HEK293T (cell line): ENCODE results near the gene MIGA2.

Experiments used
- CTCF ChIA-PET: fragments of 350-600 bp; formaldehyde crosslinking; extraction: SDS; loops from one replicate; lab custom pipeline; 2021; ENCODE audit warnings: antibody characterized with exemption, inconsistent platforms; lab: Yijun Ruan, JAX
- POLR2A ChIA-PET: fragments of 350-600 bp; formaldehyde crosslinking; extraction: SDS; loops from one replicate; lab custom pipeline; 2020; ENCODE audit warnings: antibody characterized with exemption, inconsistent platforms; lab: Yijun Ruan, JAX
- DNase-seq: peaks from one replicate; pipeline ENCODE4 v3.0.0; 2012; ENCODE audit warnings: mixed read lengths; ENCODE audit errors: extremely low spot score
- ARNT ChIP-seq: fragments of 450-650 bp; IDR thresholded peaks from 2 replicates; pipeline ENCODE4 v1.6.1; 2017; ENCODE audit warnings: mild to moderate bottlenecking
- BHLHE40 ChIP-seq: fragments of 450-650 bp; IDR thresholded peaks from 2 replicates; pipeline ENCODE4 v1.6.1; 2016; ENCODE audit warnings: mild to moderate bottlenecking, moderate library complexity, borderline replicate concordance
- CTBP1 ChIP-seq: fragments of 450-650 bp; IDR thresholded peaks from 2 replicates; pipeline ENCODE4 v1.6.1; 2016; ENCODE audit warnings: borderline replicate concordance
- ELF4 ChIP-seq: fragments of 450-650 bp; IDR thresholded peaks from 2 replicates; pipeline ENCODE4 v1.6.1; 2017; ENCODE audit warnings: antibody characterized with exemption
- FOXA1 ChIP-seq: fragments of 450-650 bp; IDR thresholded peaks from 2 replicates; pipeline ENCODE4 v1.6.1; 2016; ENCODE audit warnings: mild to moderate bottlenecking
- FOXK2 ChIP-seq: fragments of 450-650 bp; IDR thresholded peaks from 2 replicates; pipeline ENCODE4 v1.6.1; 2016; ENCODE audit warnings: mild to moderate bottlenecking
- FOXM1 ChIP-seq: fragments of 450-650 bp; IDR thresholded peaks from 2 replicates; pipeline ENCODE4 v1.6.1; 2017; ENCODE audit warnings: mild to moderate bottlenecking, borderline replicate concordance
- HDGF ChIP-seq: fragments of 450-650 bp; IDR thresholded peaks from 2 replicates; pipeline ENCODE4 v1.6.1; 2017; ENCODE audit warnings: antibody characterized with exemption, borderline replicate concordance
- L3MBTL2 ChIP-seq: fragments of 450-650 bp; conservative IDR thresholded peaks from 2 replicates; pipeline ENCODE4 v1.6.1; 2016; ENCODE audit warnings: mild to moderate bottlenecking
- LEF1 ChIP-seq: fragments of 450-650 bp; IDR thresholded peaks from 2 replicates; pipeline ENCODE4 v1.6.1; 2017; ENCODE audit warnings: mild to moderate bottlenecking, borderline replicate concordance
- NFRKB ChIP-seq: fragments of 450-650 bp; IDR thresholded peaks from 2 replicates; pipeline ENCODE4 v1.6.1; 2016; ENCODE audit warnings: mild to moderate bottlenecking, moderate library complexity
- SP1 ChIP-seq: fragments of 450-650 bp; IDR thresholded peaks from 2 replicates; pipeline ENCODE4 v1.6.1; 2017
- SUZ12 ChIP-seq: fragments of 450-650 bp; IDR thresholded peaks from 2 replicates; pipeline ENCODE4 v1.6.1; 2016; ENCODE audit warnings: mild to moderate bottlenecking
- TARDBP ChIP-seq: fragments of 450-650 bp; IDR thresholded peaks from 2 replicates; pipeline ENCODE4 v1.6.1; 2016
- ZNF384 ChIP-seq: fragments of 450-650 bp; IDR thresholded peaks from 2 replicates; pipeline ENCODE4 v1.6.1; 2016
- TF ChIP-seq, protein P1 (sequence below): fragments of 450-650 bp; IDR thresholded peaks from 2 replicates; pipeline ENCODE4 v1.6.1; 2016

The MIGA2 gene

DNA sequence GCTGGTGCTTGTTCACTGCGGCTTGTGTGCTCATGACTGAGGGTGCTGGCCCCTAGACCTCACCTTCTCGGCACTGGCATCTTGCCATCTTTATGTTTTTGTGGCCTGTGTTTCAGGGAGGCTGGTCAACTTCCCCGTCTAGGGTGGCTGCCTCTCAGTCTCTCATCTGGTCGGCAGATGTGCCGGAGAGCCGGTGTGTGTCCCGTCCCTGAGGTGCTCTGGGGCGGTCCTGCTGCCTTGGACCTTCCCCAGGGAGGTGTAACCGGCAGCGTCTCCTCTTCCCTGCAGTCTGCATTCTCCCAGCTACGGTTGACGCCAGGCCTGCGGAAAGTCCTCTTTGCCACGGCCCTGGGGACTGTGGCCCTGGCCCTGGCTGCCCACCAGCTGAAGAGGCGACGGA is 5.6 kb downstream of the MIGA2 start:
- CTCF ChIA-PET: no interaction called here
- POLR2A ChIA-PET: no interaction called here
- no peak for TF ChIP-seq LEF1
- TF ChIP-seq HDGF: no peak
- TF ChIP-seq FOXK2: no peak
- TF ChIP-seq, protein P1, sequence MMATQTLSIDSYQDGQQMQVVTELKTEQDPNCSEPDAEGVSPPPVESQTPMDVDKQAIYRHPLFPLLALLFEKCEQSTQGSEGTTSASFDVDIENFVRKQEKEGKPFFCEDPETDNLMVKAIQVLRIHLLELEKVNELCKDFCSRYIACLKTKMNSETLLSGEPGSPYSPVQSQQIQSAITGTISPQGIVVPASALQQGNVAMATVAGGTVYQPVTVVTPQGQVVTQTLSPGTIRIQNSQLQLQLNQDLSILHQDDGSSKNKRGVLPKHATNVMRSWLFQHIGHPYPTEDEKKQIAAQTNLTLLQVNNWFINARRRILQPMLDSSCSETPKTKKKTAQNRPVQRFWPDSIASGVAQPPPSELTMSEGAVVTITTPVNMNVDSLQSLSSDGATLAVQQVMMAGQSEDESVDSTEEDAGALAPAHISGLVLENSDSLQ: no peak
- TF ChIP-seq BHLHE40: no peak
- TF ChIP-seq SUZ12: no peak
- TF ChIP-seq CTBP1: no peak
- no peak for TF ChIP-seq ELF4
- no peak for TF ChIP-seq TARDBP
- TF ChIP-seq ZNF384: no peak
- TF ChIP-seq FOXA1: no peak
- TF ChIP-seq L3MBTL2: no peak
- no peak for TF ChIP-seq ARNT
- no peak for TF ChIP-seq FOXM1
- DNase-seq: no peak

DNA sequence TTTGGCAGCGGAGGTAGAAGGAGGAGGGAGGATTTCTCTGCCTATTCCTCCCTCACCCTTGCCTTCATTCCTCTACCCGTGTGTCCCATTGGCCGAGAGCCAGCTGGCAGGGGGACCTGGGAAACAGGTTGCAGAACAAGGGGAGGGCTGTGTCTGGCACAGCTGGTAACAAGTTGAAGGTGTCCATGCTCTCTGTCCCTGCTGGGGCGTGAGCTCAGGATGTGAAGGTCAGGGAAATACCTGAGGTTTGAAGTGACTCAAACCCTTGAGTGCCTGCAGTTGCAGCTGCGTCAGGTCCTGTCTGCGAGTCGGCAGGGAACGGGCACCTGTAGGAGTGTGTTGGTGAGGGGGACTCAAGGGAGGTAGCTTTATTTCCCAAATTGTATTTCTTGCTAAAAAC is 16.2 kb downstream of the MIGA2 start:
- POLR2A ChIA-PET: no interaction called here
- CTCF ChIA-PET: no interaction called here
- no peak for DNase-seq
- no peak for TF ChIP-seq ELF4
- TF ChIP-seq, protein P1: no peak
- TF ChIP-seq ARNT: no peak
- no peak for TF ChIP-seq BHLHE40
- no peak for TF ChIP-seq ZNF384
- no peak for TF ChIP-seq FOXA1
- no peak for TF ChIP-seq NFRKB
- no peak for TF ChIP-seq CTBP1
- no peak for TF ChIP-seq LEF1
- no peak for TF ChIP-seq L3MBTL2
- no peak for TF ChIP-seq SP1
- TF ChIP-seq FOXK2: no peak
- no peak for TF ChIP-seq FOXM1
- no peak for TF ChIP-seq SUZ12
- TF ChIP-seq HDGF: no peak
- no peak for TF ChIP-seq TARDBP

DNA sequence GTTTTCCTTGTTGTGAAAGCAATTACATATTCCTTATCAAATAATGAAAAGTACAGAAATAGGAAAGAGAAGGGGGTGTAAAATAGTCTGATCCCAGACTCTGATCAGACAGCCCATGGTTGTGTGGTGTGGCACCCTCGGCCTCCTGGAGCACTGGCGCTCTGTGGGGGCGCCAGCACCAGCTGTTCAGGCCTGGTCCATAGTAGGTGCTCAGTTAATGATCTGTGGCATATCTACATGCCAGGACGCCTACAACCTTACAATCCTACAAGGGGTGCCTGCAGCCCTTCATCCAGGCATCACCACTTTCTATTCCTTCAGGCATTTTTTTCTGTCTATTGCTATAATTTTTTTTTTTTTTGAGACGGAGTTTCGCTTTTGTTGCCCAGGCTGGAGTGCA is 16.6 kb downstream of the MIGA2 start:
- TF ChIP-seq CTBP1 (no peak), L3MBTL2 (no peak), FOXA1 (no peak), LEF1 (no peak), ARNT (no peak), FOXK2 (no peak)
- TF ChIP-seq, protein P1: no peak
- ChIA-PET POLR2A (interaction anchor here (1.3 kb wide), 1 partner anchor 17 kb away, joined by 5 read pairs; the partner anchor contains the start of gene MIGA2), CTCF (no interaction called here)
- DNase-seq: no peak

DNA sequence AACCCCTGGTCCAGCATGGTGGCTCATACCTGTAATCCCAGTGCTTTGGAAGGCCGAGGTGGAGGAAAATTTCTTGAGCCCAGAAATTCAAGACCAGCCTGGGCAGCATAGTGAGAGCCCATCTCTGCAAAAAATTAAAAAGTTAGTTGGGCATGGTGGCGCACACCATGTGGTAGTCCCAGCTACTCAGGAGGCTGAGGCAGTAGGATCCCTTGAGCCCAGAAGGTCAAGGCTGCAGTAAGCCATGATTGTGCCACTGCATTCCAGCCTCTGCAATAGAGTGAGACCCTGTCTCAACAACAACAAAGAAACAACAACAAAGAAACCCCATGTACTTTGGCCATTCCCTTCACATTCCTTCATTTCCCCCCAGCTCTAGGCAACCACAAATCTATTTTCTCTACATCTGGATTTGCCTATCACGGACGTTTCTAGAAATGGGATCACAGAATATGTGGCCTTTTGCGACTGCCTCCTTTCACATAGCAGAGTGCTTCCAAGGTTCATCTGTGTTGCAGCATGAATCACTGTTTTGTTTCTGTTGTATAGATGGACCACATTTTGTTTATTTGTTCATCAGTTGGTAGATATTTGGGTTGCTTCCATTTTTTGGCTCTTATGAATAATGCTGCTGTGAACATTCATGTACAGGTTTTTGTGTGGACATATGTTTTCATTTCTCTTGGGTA is 17.9 kb downstream of the MIGA2 start:
- ChIA-PET CTCF (no interaction called here), POLR2A (interaction anchor here (1.1 to 1.3 kb wide), 2 partner anchors 18 to 27 kb away, joined by 3 to 5 read pairs; partner anchors contain the start of gene MIGA2)
- no peak for DNase-seq
- TF ChIP-seq FOXM1: no peak
- no peak for TF ChIP-seq NFRKB
- no peak for TF ChIP-seq SP1
- TF ChIP-seq CTBP1: no peak
- TF ChIP-seq L3MBTL2: no peak
- no peak for TF ChIP-seq ARNT
- TF ChIP-seq ZNF384: no peak

DNA sequence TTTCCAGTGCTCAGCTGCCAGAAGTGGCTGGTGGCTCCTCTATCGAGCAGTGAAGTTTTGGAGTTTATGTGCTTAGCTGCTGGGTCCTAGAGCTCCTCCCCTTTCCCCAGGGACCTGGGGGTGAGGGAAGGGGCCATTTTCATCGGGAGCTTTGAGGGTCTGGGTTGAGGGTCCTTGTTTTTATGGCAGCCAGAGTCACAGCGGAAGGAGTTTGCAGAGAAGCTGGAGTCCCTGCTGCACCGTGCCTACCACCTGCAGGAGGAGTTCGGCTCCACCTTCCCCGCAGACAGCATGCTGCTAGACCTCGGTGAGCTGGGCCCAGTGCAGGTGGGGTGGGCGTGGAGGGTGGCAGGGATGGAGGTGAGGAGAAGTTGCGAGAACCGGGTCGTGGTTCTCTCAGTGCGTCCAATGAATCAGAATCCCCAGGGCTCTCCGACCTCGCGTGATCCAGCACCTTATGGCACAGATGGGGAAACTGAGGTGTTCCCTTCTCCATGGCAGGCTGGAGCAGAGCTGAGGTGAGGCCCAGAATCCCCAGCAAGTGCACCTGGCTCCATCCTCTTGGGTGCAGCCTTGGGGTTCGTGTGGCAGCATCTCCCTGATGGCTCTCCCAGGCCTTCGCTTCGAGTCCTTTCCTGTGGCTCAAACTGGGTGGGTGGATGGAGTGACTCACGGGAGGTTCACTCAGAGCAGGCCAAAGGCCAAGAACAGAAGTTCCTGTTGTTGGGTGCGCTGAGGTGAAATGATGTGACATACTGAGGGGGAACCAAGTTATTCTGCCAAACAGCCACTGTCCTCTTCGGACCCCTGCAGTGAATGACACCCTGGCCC is 22.8 kb downstream of the MIGA2 start:
- CTCF ChIA-PET: no interaction called here
- no peak for TF ChIP-seq HDGF
- TF ChIP-seq ELF4: no peak
- no peak for TF ChIP-seq ARNT
- no peak for TF ChIP-seq ZNF384
- no peak for TF ChIP-seq FOXA1
- no peak for TF ChIP-seq CTBP1
- TF ChIP-seq SP1: no peak
- TF ChIP-seq, protein P1: no peak
- TF ChIP-seq BHLHE40: no peak
- TF ChIP-seq FOXK2: no peak
- TF ChIP-seq NFRKB: no peak
- TF ChIP-seq SUZ12: no peak
- TF ChIP-seq LEF1: no peak
- no peak for TF ChIP-seq L3MBTL2
- POLR2A ChIA-PET: interaction anchor here (1.3 kb wide), 1 partner anchor 23 kb away, joined by 3 read pairs; no protein-coding TSS in a partner anchor
- DNase-seq: no peak
